ENCODE data around the gene MKLN1. TPM values are rescaled to one million over a fixed set of nuclear protein-coding genes. Genes with fewer than 3 reads are reported as not detected.
A peak's percentile ranks its signal among the peaks of the same experiment; 100 is the strongest.
"Not testable (repeated sequence)": the region's sequence is repeated elsewhere in the genome, so short reads cannot be mapped to it uniquely, and the experiment has no call there.

MKLN1 gene
- polyA plus RNA-seq (ENCODE audit: insufficient read length in 4 of 4) = 10 to 100 TPM; 36.8 to 40.3 (median 39.2) TPM

DNA sequence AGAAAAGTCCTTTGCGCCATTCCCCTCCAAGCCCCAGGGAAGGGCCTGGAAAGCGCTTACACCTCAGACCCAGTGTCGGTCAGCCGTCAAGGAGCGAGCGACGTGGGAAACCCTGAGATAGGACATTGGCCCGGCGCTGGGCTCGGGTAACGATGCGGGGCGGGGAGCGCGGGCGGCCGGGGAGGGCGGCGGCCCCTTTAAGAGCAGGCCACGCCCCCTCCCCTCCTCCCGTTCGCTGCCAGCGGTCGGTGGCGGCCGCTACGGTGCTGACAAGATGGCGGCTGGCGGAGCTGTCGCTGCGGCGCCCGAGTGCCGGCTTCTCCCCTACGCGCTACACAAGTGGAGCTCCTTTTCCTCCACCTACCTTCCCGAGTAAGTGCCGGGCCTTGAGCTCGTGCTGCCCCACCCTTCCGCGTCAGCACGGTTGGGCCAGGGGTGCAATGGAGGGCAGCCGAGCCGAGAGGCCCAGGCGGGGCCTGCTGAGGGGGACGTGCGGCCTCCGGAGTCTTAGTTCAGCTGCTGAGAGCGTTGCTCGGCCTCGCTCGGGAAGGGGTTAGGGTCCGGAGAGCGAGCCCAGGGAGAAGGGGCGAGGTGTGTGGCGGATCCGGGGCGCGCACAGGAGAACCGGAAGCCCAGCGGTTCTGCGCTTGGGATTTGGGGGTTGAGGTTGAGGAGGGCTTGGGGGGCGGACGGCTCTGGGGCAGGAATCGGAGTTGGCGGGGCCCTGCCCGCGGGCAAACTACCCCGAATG is at the start of gene MKLN1:
TSS of gene MKLN1 (plus strand) at position 251 of the 751 bp plus-strand sequence. CDS start at position 275, 24 bp downstream.
- peak; percentile 71 to 81 (median 76) for DNase-seq (ENCODE audit: low read depth in 4 of 4, low spot score in 3 of 4)

DNA sequence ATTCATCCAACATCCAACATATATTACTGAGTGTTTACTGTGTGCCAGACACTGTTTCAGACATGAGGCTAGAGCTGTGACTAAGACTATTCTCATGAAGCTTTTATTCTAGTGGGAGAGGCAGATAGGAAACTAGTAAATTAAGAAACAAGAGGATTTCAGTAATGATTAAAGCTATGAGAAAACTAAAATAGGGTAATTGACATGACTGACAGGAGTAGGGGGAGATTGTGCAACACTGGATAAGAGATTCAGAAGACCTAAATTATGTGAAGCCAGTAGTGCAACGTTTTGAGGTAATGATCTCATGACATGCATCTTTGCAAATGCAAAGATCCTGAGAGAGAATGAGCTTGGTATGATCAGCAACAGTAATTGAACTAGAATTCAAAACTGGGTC is 48.6 kb upstream of the MKLN1 start:
- DNase-seq (ENCODE audit: low read depth in 4 of 4, low spot score in 3 of 4) = no peak

DNA sequence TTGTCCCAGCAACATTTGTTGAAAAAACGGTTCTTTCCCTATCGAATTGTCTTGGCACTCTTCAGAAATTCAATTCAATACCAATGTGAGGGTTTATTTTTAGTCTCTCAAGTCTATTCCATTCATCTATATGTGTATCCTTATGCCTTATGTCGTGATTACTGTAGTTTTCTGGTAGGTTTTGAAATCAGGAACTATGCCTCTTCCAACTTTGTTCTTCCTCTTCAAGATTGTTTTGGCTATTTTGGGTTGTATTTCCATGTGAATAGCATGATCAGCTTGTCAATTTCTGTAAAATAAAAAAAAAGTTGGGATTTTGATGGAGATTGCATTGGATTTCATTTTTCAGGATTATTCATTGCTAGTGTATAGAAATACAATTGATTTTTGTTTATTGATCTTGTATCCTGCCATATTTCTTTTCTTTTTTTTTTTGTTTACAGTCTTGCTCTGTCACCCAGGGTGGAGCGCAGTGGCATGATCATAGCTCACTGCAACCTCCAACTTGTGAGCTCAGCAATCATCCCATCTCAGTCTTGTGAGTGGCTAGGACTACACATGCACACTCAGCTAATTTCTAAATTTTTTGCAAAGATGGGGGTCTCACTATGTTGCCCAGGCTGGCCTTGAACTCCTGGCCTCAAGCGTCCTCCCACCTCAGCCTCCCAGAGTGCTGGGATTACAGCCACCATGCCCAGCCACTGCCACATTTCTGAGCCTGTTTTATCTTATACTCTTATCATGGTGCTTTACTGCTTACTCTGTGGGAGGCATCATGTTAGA is 46.2 kb upstream of the MKLN1 start:
- no peak for DNase-seq (ENCODE audit: low read depth in 4 of 4, low spot score in 3 of 4)

DNA sequence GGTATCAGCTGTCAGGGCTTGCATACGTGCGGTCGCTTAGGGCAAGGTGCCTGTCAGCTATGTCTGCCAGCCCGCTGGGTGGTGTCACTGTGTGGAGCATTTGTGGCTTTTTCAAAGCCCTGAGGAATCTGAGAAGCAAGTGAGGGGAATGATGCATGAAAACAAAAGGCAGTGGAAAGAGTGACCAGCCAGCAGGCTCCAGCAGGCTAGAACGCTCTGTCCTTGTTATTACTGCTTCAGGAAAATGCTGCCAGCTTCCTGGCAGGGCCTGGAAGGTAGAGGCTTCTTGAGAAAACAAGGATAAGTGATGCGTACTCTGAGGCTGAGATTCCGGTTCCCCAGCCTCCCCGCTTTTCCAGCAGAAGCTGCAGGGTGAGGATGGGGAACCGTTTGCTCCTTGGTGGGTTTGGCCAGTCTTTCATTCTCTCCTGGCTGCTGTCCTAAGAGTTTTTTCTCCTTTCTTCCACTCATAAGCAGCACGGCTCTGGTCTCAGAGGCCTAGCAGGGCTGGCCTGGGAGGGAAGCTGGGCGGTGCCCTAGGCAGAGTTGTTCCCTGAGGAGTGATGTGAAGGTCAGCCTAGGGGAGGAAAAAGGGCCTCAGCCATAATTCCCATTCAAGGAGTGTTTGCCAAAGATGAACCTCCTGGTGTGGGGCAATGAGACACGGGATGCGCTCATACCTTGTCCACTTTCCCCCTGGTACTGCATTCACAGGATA is 42.8 kb upstream of the MKLN1 start:
- DNase-seq (ENCODE audit: low read depth in 4 of 4, low spot score in 3 of 4) = no peak

DNA sequence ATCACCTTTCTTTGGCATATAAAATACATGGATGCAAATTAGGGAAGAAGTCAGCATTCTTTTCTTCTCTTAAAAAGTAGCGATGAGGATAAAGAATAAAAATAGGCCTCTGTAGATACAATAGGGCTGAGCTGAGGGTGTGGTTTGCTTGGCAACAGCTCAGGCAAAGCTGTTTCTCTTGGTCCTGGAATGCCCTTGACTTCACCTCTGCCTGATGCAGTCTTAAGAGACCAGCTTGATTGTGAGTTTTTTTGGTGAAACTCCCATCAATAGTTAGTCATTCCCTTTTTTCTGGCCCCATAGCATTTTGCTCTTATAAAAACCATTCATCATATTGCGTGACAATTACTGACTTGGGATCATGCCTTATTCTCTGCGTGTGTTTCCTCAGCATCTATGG is 42.1 kb upstream of the MKLN1 start:
- DNase-seq (ENCODE audit: low read depth in 4 of 4, low spot score in 3 of 4) = no peak

DNA sequence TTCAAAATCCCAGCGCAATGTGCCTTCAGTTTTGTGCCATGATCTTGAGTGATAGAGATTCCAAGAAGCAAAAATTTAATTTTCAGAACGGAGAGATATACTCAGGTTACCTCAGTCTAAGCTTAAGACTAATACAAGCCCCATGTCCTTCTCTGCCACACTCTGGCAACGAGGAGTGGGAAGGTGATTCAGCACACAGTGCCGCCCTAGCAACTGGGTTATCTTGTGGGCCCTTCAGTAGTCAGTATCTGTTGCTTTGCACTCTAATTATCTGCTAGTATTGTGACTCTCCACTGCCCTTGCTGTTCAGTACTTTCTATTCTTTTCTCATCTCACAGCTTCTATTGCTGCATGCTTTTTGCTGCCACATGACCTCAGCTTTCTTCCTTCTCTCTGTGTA is 39.2 kb upstream of the MKLN1 start:
- no peak for DNase-seq (ENCODE audit: low read depth in 4 of 4, low spot score in 3 of 4)

DNA sequence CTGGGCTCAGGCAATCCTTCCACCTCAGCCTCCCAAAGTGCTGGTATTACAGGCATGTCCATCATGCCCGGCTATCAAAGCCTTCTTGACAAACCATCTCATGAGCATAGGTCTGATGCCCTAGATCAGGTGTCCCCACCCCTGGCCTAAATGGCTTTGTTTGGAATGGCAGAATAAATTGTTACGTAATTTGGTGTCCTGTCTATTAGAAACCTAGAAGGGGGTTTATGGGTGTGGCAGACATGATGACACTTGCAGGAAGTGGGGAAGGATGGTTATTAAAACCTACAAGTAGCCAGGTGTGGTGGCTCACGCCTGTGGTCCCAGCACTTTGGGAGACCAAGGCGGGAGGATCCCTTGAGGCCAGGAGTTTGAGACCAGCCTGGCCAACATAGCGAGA is 38.6 kb upstream of the MKLN1 start:
- no peak for DNase-seq (ENCODE audit: low read depth in 4 of 4, low spot score in 3 of 4)

DNA sequence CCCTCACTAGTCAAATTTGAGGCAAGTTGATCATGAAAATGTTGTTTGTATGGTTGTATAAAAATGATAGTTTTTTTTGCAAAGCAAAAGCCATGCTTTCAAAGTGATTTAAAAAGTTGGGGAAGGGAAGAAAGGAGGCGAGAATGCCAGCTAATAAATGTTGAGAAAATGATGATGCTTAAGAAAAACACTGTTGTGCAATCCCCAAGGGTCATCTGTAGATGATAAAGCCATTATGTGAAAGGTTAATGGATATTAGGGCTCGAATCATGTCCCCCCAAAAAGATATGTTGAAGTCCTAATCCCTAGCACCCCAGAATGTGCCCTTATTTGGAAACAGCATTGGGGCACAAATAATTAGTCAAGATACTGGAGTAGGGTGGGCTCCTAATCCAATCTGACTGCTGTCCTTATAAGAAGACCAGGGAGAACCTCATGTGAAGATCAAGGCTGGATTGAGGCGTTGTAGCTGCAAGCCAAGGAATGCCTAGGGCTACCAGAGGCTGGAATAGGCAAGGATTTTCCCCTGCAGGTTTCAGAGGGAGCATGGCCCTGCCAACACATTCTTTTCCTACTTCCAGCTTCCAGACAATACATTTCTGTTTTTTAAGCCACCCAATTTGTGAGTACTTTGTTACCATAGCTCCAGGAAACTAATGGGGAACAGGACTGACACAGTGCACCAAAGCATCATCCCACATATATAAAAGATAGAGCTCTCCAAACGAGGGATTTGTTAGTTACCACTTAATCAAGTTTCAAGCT is 35.4 kb upstream of the MKLN1 start:
- DNase-seq (ENCODE audit: low read depth in 4 of 4, low spot score in 3 of 4) = no peak

DNA sequence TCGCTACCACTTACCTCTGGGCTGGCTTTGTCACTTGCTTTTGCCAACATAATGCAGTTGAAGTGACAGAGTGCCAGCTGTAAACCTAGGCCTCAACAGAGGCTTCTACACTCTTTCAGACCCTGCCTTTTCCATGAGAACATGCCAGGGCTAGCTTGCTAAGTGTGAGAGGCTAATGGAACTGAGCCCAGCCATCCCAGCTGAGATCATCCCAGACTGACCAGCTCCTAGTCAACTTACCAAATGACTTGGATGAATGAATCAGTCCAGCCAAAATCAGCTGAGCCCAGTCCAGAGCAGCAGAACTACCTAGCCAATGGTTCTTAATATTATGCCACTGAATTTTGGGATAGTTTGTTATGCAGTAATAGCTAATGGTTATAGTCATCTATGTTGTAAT is 34.7 kb upstream of the MKLN1 start:
- no peak for DNase-seq (ENCODE audit: low read depth in 4 of 4, low spot score in 3 of 4)

DNA sequence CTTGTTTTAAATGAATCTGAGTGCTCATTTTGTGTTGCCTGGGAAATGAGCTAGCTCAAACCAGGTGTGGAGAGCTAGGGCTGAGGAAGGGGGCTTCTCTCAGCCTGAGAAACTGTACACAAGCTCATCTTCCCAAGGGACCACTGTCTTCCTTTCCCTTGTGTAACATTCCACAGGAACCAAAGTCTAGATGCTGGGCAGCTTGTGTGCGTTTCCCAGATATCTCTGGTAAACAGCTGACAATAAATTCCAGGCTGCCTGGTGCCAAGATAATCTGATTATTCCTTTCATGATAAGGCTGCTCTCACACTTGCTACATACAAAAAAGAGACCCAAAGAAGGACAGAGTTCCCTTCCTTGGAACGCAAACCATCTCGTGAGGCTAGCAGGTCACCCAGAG is 33.1 kb upstream of the MKLN1 start:
- DNase-seq (ENCODE audit: low read depth in 4 of 4, low spot score in 3 of 4) = no peak

DNA sequence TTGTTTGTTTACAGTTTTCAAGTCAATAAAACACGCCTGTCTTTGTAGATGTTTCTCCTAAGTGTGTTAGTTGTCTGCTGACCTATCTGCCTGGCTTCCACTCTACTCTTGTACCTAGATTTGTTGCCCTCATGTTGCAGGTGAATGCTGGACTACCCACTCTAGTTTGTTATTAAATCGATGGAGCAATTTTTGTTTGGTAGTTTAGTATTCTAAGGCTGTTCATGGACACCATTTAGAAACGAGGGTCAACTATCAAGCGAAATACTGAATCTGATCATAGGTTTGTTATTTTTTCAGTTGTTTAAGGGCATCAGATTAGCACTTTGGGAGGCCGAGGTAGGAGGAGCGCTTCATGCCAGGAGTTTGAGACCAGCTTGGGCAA is 29.1 kb upstream of the MKLN1 start:
- no peak for DNase-seq (ENCODE audit: low read depth in 4 of 4, low spot score in 3 of 4)

DNA sequence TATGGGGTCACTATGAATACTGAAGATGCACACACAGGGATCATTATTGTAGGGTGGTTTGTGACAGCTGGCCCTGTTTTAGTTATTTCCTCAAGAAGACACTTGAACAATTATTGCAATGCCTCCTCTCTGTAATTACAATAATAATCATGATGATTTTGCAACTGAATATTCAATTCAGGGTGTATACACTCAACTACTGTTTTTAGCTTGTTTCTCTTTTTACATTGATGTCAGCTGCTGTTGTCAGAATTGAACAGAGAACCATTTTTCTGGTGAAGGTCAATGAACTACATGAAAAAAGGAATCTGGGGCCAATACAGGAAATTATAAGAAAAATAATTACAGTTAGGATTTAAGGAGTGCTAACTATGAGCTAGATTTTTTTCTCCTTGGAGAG is 28.6 kb upstream of the MKLN1 start:
- no peak for DNase-seq (ENCODE audit: low read depth in 4 of 4, low spot score in 3 of 4)

DNA sequence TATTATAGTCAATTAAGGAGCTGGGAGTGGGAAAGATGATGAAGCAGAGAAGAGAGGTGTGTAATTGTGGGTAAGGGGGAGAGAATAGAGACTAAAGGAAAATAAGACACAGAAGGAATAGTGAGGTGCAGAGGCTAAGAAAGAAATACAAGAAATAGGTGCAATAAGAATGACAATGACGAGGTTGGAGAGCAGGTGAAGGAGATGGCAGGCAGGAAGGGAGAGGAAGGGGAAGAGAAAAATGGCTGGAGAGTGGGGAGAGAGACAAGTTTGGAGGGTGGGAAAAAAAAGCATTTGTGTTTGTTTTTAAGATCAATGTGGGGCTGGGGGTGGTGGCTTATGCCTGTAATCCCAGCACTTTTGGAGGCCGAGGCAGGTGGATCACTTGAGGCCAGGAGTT is 27.6 kb upstream of the MKLN1 start:
- no peak for DNase-seq (ENCODE audit: low read depth in 4 of 4, low spot score in 3 of 4)

DNA sequence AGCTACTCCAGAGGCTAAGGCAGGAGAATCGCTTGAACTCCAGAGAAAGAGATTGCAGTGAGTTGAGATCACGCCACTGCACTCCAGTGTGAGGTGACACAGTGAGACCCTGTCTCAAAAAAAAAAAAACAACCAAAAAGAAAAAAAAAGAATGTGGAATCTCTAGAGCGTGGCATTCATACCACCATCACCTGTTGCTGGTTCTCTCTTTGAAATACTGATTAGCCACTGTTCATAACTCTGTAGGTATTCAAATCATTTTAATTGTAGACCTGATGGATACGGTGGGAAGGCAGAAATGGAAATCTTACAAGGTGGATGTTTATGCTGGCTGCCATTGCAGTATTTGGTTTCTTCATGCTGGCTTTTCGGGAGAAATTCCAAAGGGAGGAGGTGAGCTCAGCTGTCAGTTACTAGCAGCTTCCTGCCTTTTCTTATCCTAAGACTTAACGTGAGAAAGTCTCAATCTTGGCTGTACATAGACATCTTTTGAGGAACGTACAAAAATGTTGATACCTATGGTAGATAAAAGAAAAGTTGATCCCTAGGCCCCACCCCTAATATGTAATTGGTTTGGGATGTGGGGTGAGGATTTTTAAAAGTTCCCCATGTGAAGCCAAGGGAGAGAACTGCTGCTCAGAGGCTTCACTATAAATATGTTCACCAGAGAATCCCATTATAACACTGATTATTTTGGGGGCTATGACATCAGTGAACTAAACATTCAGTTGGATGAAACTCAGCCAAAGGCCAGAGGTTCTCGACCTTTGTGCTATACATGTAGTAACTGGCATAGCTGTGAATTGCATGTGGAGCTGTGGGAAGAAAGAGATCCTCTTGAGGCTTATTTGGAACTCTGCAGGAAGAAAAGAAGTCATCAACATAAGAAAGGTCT is 26.9 kb upstream of the MKLN1 start:
- DNase-seq (ENCODE audit: low read depth in 4 of 4, low spot score in 3 of 4) = peak in 1 of 4 donors; percentile 14

DNA sequence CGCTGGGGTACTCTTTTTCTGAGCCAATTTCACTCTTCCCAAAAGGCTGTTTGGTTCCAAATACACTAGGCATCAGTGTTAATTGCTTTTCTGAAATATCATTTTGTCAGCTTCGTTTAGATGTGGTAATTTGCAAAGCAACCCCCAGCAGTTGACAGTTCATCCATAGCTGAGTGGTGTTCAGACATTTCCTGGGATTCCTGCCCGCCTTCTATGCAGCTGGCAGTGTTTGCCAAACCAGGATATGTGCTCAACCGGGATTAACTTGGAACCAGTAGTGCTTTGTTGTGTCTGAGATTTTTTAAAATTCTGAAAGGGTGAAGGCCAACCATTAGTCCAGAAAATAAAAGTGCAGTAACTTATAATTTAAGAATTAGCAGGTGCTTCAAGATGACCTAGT is 25.2 kb upstream of the MKLN1 start:
- no peak for DNase-seq (ENCODE audit: low read depth in 4 of 4, low spot score in 3 of 4)

DNA sequence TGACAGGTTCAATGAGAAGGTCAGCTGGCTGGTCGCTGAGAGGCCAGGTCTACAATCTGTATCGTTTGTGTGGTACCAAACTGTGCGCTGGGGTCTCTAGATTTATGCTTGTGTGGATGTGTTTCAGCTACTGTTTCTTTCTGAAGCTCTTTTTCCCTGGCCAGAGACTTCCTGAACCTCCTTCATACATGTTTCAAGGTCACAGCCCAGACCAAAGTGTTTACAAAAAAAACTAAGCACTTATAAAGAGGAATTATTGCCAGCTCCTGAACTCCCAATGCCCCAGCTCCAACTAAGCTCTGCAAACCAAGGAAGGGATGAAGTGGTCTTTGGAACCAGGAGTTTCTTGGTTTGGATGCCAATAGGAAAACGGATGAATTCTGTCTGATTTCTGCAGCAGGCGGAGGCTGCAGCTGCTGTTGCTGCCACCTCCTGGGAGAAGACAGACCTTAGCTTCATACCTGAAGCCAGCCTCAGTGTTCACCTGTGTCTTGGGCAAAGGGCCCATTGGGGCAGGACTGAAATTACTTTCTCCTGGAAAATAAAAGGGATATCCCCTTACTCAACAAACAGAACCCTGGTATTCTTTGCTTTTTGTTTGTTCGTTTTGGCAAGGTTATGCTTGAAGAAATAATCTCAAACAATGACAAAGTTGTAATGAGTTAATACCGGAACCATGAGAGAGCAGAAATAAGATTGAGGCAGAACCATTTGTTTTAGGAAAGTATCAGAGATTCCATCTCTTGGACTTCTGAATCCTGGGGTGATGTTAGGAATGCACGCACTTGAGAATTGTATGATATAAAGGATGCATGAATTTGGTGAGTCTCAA is 24.6 kb upstream of the MKLN1 start:
- no peak for DNase-seq (ENCODE audit: low read depth in 4 of 4, low spot score in 3 of 4)

DNA sequence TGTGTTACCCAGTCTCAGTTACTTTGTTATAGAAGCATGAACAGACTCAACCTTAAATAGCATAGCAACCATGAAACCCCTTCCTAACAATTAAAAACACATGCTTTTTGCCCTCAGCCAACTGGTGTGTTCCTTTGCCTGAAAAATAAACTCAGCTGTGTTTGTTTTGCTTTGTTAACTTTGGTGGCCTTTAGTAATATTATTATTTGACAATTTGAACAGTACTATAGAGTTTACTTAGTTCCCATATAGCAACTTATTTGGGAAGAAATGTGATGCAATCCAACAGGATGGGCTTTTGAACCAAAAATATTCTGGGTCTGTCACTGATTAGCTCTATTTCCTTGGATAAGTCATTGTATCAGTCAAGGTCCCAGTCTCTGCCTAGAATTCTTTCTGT is 22.5 kb upstream of the MKLN1 start:
- DNase-seq (ENCODE audit: low read depth in 4 of 4, low spot score in 3 of 4) = no peak

DNA sequence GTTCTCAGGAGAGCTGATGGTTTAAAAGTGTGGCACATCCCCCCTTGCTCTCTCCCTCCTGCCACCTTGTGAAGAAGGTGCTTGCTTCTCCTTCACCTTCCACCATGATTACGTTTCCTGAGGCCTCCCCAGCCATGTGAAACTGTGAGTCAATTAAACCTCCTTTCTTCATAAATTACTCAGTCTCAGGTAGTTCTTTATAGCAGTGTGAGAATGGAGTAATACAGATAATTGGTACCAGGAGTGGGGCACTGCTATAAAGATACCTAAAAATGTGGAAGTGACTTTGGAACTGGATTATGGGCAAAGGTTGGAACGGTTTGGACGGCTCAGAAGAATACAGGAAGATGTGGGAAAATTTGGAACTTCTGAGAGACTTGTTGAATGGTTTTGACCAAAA is 21.6 kb upstream of the MKLN1 start:
- DNase-seq (ENCODE audit: low read depth in 4 of 4, low spot score in 3 of 4) = not testable (repeated sequence)

DNA sequence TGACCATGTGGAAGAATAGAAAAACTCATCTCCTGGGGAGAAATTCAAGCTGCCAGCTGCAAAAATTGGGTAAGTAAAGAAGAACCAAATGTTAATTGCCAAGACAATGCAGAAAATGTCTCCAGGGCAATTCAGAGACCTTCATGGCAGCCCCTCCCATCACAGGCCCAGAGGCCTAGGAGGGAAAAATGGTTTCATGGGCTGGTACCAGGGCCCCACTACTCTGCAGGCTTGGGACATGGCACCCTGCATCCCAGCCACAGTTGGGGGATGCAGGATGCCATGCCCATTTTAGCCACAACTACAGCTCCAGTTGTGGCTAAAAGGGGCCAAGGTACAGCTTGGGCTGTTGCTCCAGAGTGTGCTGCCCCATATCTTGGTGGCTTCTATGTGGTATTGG is 20.9 kb upstream of the MKLN1 start:
- DNase-seq (ENCODE audit: low read depth in 4 of 4, low spot score in 3 of 4) = no peak
